Panc1 (cell line): ENCODE data around the gene IREB2. TPM values are rescaled to one million over a fixed set of nuclear protein-coding genes. Genes with fewer than 3 reads are reported as not detected.

Source experiments
- ATAC-seq: fragments of 200-7000 bp; cut with Tn5 transposase; 2 replicates; pipeline ENCODE4 v1.9.1; 2020; ENCODE audit warnings: mild to moderate bottlenecking, moderate library complexity
- BruUV-seq: library from RNA; stranded (reverse); fragments of 400-500 nt; replicated peaks from 2 replicates; lab custom pipeline; 2021; lab: Mats Ljungman, UMichigan
- CTCF ChIA-PET: fragments of 300-600 bp; sonication (Branson Sonifier 250); formaldehyde crosslinking; loops from one replicate; lab custom pipeline; 2022; ENCODE audit warnings: antibody characterized with exemption; lab: Charles Lee
- POLR2A ChIA-PET: fragments of 300-600 bp; sonication (Branson Sonifier 250); formaldehyde crosslinking; loops from one replicate; lab custom pipeline; 2022; ENCODE audit warnings: antibody characterized with exemption; lab: Charles Lee
- DNase-seq: peaks from one replicate; pipeline ENCODE4 v3.0.0-alpha.2; 2010; ENCODE audit warnings: low read depth, low spot score
- H3K27ac ChIP-seq: 2 replicates; pipeline ENCODE4 v1.5.1; 2011; ENCODE audit warnings: mild to moderate bottlenecking, low read length, inconsistent platforms
- H3K27me3 ChIP-seq: fragments of 200-500 bp; sonication (Bioruptor generic); 2 replicates; pipeline ENCODE4 v1.6.0; 2014; ENCODE audit warnings: low read length, inconsistent platforms; ENCODE audit not compliant: control insufficient read depth, insufficient read depth
- H3K36me3 ChIP-seq: fragments of 200-500 bp; sonication (Bioruptor generic); 2 replicates; pipeline ENCODE4 v1.5.1; 2014; ENCODE audit warnings: inconsistent platforms, mild to moderate bottlenecking, low read length, moderate library complexity; ENCODE audit not compliant: control insufficient read depth, insufficient read depth
- H3K4me1 ChIP-seq: 2 replicates; pipeline ENCODE4 v1.5.1; 2011; ENCODE audit warnings: inconsistent platforms, mild to moderate bottlenecking, low read length, moderate library complexity; ENCODE audit not compliant: control insufficient read depth, insufficient read depth
- H3K4me3 ChIP-seq, 2 experiments: 2 replicates each; pipeline ENCODE4 v1.5.1; 2011 to 2012; ENCODE audit warnings: low read depth in 2 of 2, low read length in 2 of 2, mild to moderate bottlenecking in 2 of 2, inconsistent platforms in 1 of 2, moderate library complexity in 1 of 2
- H3K9me3 ChIP-seq: fragments of 200-500 bp; sonication (Bioruptor generic); 2 replicates; pipeline ENCODE4 v1.5.1; 2014; ENCODE audit warnings: low read depth, mild to moderate bottlenecking, inconsistent platforms, low read length, moderate library complexity; ENCODE audit not compliant: control insufficient read depth, insufficient read depth
- CTCF ChIP-seq: fragments of 450-650 bp; IDR thresholded peaks from 2 replicates; pipeline ENCODE4 v1.5.1; 2017; ENCODE audit warnings: mild to moderate bottlenecking
- POLR2AphosphoS5 ChIP-seq: IDR thresholded peaks from 2 replicates; pipeline ENCODE4 v1.6.1; 2012; ENCODE audit warnings: mild to moderate bottlenecking, low read depth, low read length, moderate library complexity
- REST ChIP-seq, 2 experiments: IDR thresholded peaks; 2 replicates each; pipeline ENCODE4 v1.6.1; 2011 to 2012; ENCODE audit warnings: low read depth in 2 of 2, control low read depth in 1 of 2, low read length in 1 of 2, mild to moderate bottlenecking in 1 of 2, moderate library complexity in 1 of 2; ENCODE audit not compliant: insufficient read depth in 1 of 2
- SIN3A ChIP-seq: IDR thresholded peaks from 2 replicates; pipeline ENCODE4 v1.6.1; 2012; ENCODE audit warnings: low read depth, mild to moderate bottlenecking, low read length, moderate library complexity, borderline replicate concordance; ENCODE audit not compliant: insufficient read depth
- TCF7L2 ChIP-seq: IDR thresholded peaks from 2 replicates; pipeline ENCODE4 v1.6.1; 2011; ENCODE audit warnings: mild to moderate bottlenecking, low read depth, low read length, inconsistent platforms
- in situ Hi-C: cut with HindIII; loops from 2 replicates; pipeline ENCODE4 v1.10.0; 2016; ENCODE audit warnings: low sequenced_read_pairs, low pct_unique_long_range_greater_than_20kb
- intact Hi-C: fragments of 100-400 bp; cut with micrococcal nuclease; formaldehyde crosslinking; loops from one replicate; pipeline ENCODE4 v1.10.0; 2022; ENCODE audit not compliant: unreplicated experiment
- total RNA-seq: library from RNA; stranded (reverse); gene quantifications from one replicate; pipeline ENCODE4 v1.2.1, GENCODE V29; 2021; ENCODE audit not compliant: unreplicated experiment

The IREB2 gene
- total RNA-seq, 1 experiment from 2014 or later: 71.7 TPM

GRCh38 chr15:78431955-78432354 lies 6.1 kb upstream of the IREB2 start:
- no peaks in the 10 kb centered on the region for H3K36me3 ChIP-seq
- H3K9me3 ChIP-seq: no peaks in the 10 kb centered on the region
- no peak overlapping the region for H3K27ac ChIP-seq
- ChIA-PET POLR2A (no interaction called here), CTCF (interaction anchor here (0.6 kb wide), 1 partner anchor 9 kb away, joined by 3 read pairs; no protein-coding TSS in a partner anchor)
- intact Hi-C loops: no loop called here
- in situ Hi-C loops: no loop called here
- H3K4me1 ChIP-seq: no peaks in the 10 kb centered on the region
- H3K4me3 ChIP-seq: no peak overlapping the region
- peaks cover 3% of the 10 kb centered on the region; the same call in 1 of the 2 replicates for H3K27me3 ChIP-seq
- TF ChIP-seq CTCF: no peak
- TF ChIP-seq POLR2AphosphoS5: no peak
- TF ChIP-seq TCF7L2: no peak
- TF ChIP-seq SIN3A: no peak
- no peak for TF ChIP-seq REST (IDR thresholded peaks at IDR 0.05; ENCODE audit: insufficient read depth in 1 of 2, low read depth in 2 of 2, low read length in 1 of 2)
- no peak for DNase-seq
- ATAC-seq: no peak
- no TSS peak for BruUV-seq

- ChIA-PET POLR2A (no interaction called here), CTCF (no interaction called here)
- Histone ChIP-seq H3K9me3 (no peaks in the 10 kb centered on the region), H3K4me1 (0 out of 2 replicates have a peak, but pooled peaks cover 4% of the 10 kb centered on the region), H3K4me3 (no peak overlapping the region), H3K27me3 (peaks cover 3% of the 10 kb centered on the region; the same call in 1 of the 2 replicates), H3K27ac (no peak overlapping the region), H3K36me3 (no peaks in the 10 kb centered on the region)
- BruUV-seq: no TSS peak
- TF ChIP-seq REST (IDR thresholded peaks at IDR 0.05; ENCODE audit: insufficient read depth in 1 of 2, low read depth in 2 of 2, low read length in 1 of 2) (no peak), POLR2AphosphoS5 (no peak), TCF7L2 (no peak), CTCF (no peak), SIN3A (no peak)
- ATAC-seq (no peak), DNase-seq (no peak)
- in situ Hi-C loops (no loop called here), intact Hi-C loops (no loop called here)
Observed at GRCh38 chr15:78432664-78433063, 5.4 kb upstream of the IREB2 start.
